ENCODE measurements around the gene ZNF445. TPM values are rescaled to one million over a fixed set of nuclear protein-coding genes. Genes with fewer than 3 reads are reported as not detected.

Gene ZNF445
- total RNA-seq, 1 donor from 2014 or later = 54.1 TPM

- TF ChIP-seq, protein P1, sequence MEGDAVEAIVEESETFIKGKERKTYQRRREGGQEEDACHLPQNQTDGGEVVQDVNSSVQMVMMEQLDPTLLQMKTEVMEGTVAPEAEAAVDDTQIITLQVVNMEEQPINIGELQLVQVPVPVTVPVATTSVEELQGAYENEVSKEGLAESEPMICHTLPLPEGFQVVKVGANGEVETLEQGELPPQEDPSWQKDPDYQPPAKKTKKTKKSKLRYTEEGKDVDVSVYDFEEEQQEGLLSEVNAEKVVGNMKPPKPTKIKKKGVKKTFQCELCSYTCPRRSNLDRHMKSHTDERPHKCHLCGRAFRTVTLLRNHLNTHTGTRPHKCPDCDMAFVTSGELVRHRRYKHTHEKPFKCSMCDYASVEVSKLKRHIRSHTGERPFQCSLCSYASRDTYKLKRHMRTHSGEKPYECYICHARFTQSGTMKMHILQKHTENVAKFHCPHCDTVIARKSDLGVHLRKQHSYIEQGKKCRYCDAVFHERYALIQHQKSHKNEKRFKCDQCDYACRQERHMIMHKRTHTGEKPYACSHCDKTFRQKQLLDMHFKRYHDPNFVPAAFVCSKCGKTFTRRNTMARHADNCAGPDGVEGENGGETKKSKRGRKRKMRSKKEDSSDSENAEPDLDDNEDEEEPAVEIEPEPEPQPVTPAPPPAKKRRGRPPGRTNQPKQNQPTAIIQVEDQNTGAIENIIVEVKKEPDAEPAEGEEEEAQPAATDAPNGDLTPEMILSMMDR (IDR thresholded peaks at IDR 0.05; ENCODE audit: unreplicated experiment) = no peak
- Mint-ChIP-seq H3K27ac (no peak overlapping the region), H3K9me3 (peaks cover 29% of the 10 kb centered on the region), H3K27me3 (ENCODE audit: low read depth) (no peaks in the 10 kb centered on the region), H3K36me3 (peaks cover 72% of the 10 kb centered on the region), H3K4me3 (no peak overlapping the region), H3K4me1 (no peaks in the 10 kb centered on the region)
- no peak for DNase-seq (ENCODE audit: low spot score in 2 of 2, unreplicated experiment in 2 of 2)
Observed at GRCh38 chr3:44446929-44447328, 30.5 kb downstream of the ZNF445 start.

GRCh38 chr3:44445786-44446185 is 31.7 kb downstream of the ZNF445 start:
- TF ChIP-seq, protein P1 (IDR thresholded peaks at IDR 0.05; ENCODE audit: unreplicated experiment) = no peak
- Mint-ChIP-seq H3K27me3 (ENCODE audit: low read depth) (no peaks in the 10 kb centered on the region), H3K36me3 (peaks cover 70% of the 10 kb centered on the region), H3K4me1 (no peaks in the 10 kb centered on the region), H3K9me3 (peaks cover 29% of the 10 kb centered on the region), H3K27ac (no peak overlapping the region), H3K4me3 (no peak overlapping the region)
- no peak for DNase-seq (ENCODE audit: low spot score in 2 of 2, unreplicated experiment in 2 of 2)

DNA sequence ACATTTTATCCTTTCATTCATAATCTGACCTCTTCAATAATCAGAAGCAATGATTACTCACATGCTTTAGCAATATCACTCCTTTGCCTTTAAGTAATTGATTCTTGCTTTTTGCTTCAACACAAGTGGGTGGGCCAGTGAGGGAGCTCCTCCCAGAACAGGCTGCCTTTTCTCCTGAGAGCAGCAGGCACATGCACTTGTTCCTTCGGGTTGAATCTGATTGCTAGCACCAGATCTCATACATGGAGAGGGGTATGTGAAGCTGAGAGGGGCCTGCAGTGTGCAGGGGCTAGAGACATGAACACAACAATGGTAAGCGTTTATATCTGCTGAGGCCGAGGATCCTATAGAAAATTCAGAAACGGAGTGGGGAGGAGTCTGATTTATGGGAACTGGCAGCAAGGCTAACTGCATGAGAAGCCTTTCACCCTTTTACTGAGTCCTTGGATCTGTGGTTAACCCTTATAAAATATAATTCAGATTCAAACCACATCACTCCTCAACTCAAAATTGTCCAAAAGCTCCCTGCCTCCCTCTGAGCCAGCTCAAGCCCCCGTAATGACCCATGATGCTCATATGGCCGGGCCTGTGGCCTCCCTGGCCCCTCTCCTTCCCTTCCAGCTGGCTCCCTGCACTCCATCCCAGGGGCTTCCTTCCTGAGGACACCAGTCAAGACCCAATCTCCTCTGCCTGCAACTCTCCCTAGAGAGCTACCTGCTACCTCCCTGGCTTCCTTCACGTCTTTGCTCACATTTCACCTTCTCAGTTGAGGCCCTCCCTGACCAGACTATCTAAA is 32.4 kb downstream of the ZNF445 start:
- no peak for DNase-seq (ENCODE audit: low spot score in 2 of 2, unreplicated experiment in 2 of 2)
- Mint-ChIP-seq H3K27me3 (ENCODE audit: low read depth) (no peaks in the 10 kb centered on the region), H3K9me3 (peaks cover 29% of the 10 kb centered on the region), H3K36me3 (peaks cover 63% of the 10 kb centered on the region), H3K4me1 (peaks cover 7% of the 10 kb centered on the region), H3K27ac (no peak overlapping the region), H3K4me3 (no peak overlapping the region)
- TF ChIP-seq, protein P1 (IDR thresholded peaks at IDR 0.05; ENCODE audit: unreplicated experiment) = no peak

- no peak overlapping the region for H3K4me3 Mint-ChIP-seq
- H3K27ac Mint-ChIP-seq = no peak overlapping the region
- no peak for DNase-seq (ENCODE audit: low spot score in 2 of 2, unreplicated experiment in 2 of 2)
- no peaks in the 10 kb centered on the region for H3K27me3 Mint-ChIP-seq (ENCODE audit: low read depth)
- H3K9me3 Mint-ChIP-seq = peaks cover 28% of the 10 kb centered on the region
- peaks cover 11% of the 10 kb centered on the region for H3K4me1 Mint-ChIP-seq
- H3K36me3 Mint-ChIP-seq = peaks cover 62% of the 10 kb centered on the region
- TF ChIP-seq, protein P1 (IDR thresholded peaks at IDR 0.05; ENCODE audit: unreplicated experiment) = no peak
Observed at GRCh38 chr3:44444437-44444836, 33.0 kb downstream of the ZNF445 start.

DNA sequence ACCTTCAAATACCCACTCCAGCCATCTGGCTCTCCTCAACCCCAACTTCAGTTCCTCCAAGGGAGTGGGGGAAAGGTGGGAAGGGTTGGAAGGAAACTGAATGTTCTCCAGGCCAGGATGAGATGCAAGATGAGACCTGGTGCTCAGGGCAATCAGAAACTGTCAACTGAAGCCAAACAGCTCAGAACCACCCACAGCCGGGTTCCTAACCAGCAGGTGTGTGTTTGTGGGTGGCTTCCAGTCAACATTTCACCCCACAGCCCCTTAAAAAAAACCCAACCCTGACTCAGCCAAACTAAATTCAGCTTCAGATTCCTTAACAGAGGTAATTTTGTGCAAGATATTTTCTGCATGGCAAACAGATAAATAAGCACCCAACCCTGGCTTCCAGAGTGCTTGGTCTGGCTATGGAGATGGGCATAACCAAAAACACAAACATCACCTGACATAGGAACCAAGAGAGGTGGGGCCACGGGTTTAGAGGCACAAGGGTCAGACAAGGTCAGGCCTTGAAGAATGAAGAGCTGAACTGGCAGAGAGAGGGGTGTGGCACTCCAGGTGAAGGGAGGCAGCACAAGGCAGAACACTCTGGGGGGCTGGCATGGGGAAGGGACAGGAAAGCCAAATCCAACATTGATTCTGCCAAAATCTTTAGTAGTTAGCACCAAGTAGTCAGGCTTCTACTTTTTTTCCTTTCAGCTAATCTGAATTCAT is 34.7 kb downstream of the ZNF445 start:
- Mint-ChIP-seq H3K27ac (no peak overlapping the region), H3K36me3 (peaks cover 48% of the 10 kb centered on the region)

More for the DNA sequence above, 34.7 kb downstream of the ZNF445 start:
- no peak for DNase-seq (ENCODE audit: low spot score in 2 of 2, unreplicated experiment in 2 of 2)
- H3K27me3 Mint-ChIP-seq (ENCODE audit: low read depth) = no peaks in the 10 kb centered on the region
- peaks cover 12% of the 10 kb centered on the region for H3K9me3 Mint-ChIP-seq
- peaks cover 14% of the 10 kb centered on the region for H3K4me1 Mint-ChIP-seq
- TF ChIP-seq, protein P1 (IDR thresholded peaks at IDR 0.05; ENCODE audit: unreplicated experiment) = no peak
- H3K4me3 Mint-ChIP-seq = no peak overlapping the region
